Measurements from ENCODE around the gene ENO1.

DNA sequence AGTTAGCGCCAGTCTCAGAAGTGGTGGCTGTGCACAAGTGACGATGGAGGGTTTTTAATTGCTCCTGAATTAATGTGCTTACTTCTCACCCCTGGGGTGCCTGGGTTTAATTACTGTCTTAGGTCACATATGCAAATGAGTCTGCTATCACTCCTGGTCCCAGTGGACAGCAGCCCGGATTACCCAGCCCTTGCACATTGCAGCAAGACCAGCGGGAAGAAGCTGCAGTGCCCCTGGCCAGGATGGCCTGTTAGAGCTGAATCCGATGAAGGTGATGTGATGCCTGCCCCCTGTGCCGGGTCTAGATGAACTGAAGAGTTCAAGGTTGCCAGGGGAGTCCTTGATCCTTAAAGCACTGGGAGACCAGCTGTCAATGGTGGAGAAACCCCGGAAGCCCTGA, 24.2 kb downstream of the ENO1 start:
- TF ChIP-seq, protein P1, sequence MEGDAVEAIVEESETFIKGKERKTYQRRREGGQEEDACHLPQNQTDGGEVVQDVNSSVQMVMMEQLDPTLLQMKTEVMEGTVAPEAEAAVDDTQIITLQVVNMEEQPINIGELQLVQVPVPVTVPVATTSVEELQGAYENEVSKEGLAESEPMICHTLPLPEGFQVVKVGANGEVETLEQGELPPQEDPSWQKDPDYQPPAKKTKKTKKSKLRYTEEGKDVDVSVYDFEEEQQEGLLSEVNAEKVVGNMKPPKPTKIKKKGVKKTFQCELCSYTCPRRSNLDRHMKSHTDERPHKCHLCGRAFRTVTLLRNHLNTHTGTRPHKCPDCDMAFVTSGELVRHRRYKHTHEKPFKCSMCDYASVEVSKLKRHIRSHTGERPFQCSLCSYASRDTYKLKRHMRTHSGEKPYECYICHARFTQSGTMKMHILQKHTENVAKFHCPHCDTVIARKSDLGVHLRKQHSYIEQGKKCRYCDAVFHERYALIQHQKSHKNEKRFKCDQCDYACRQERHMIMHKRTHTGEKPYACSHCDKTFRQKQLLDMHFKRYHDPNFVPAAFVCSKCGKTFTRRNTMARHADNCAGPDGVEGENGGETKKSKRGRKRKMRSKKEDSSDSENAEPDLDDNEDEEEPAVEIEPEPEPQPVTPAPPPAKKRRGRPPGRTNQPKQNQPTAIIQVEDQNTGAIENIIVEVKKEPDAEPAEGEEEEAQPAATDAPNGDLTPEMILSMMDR (IDR thresholded peaks at IDR 0.05; ENCODE audit: low read length) = no peak
- no peak for TF ChIP-seq EZH2 (IDR thresholded peaks at IDR 0.05; ENCODE audit: borderline replicate concordance, low read length)

Data from OCI-LY1 (cell line).